GM21360 (cell line): ENCODE results near the gene PPP1R13B.

ENCODE experiments used
- ATAC-seq: cut with Tn5 transposase; IDR thresholded peaks from one replicate; pipeline ENCODE4 v1.9.1; 2021; ENCODE audit warnings: mild to moderate bottlenecking, moderate library complexity; ENCODE audit not compliant: unreplicated experiment

Gene PPP1R13B

DNA sequence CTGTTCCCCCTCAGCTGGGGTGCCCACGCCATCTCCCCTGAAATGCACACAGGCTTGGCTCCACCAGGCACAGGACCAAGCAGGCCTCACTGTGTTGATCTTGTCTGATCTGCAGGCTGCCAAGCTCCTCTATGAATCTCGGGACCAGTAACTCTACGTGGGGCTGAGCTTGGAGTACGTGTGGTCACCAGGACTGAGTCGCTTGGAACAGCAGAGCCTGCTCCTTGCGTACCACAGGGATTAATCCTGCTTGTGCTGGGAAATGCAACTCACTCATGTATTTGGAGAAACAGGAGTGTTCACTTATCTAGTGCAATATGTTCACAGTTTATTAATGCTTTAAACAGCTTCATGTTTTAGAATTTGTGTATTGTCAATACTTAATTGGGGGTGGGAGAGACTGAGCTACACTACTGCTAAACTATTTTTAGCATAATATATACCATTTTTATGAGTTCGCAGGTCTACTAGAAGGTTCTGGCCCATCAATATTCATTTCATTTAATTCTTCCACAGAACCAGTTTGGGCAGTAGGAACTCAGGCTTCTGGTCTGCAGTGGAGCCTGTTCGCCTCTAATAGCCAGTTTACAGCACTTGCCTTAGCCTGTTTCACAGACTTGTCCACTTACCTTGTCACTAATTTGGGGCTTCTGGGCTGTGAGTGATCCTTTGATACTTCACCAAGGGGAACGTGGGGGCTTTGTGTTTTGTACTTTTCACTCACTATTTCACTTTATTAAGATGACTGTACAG is 114.3 kb downstream of the PPP1R13B start:
- no peak for ATAC-seq

DNA sequence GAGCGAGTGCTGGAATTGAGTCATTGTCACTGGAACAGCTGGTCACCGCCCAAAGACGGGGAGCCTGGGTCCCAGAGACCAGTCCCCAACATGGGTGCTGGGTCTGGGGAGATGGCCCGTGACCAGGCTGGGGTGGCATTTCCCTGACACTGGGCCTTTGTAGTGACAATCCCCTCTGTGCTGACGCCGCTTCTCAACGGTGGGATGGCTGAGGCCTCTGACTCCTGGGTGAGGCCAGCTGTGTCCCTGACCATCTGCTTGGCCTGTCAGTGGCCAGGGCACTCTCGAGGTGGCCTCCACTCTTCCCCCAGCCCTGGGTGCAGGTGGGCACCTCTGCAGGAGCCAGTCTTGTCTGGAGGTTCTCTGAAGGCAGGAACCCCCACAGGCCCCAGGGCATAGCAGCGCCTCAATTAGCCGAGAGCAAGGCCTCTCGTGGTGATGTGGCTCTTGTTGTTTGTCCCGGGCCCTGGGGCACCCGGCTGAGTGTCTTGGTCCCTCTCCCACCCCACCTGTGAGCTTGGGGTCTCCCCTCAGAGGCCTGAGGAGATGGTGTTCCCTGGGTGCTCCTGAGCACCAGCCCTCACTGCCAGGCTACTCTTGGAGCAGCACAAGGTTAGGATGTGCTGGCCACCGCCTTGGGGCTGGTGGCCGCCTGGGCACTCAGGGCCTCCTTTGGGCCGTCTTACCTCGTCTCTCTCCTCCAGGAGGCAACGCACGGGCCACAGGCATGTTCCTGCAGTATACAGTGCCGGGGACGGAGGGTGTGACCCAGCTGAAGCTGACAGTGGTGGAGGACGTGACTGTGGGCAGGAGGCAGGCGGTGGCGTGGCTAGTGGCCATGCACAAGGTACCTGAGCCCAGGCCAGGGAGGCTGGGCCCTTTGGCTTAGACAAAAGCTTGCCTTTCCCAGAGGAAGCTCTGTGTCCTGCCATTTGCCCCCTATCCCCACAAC is 115.2 kb downstream of the PPP1R13B start:
- no peak for ATAC-seq

DNA sequence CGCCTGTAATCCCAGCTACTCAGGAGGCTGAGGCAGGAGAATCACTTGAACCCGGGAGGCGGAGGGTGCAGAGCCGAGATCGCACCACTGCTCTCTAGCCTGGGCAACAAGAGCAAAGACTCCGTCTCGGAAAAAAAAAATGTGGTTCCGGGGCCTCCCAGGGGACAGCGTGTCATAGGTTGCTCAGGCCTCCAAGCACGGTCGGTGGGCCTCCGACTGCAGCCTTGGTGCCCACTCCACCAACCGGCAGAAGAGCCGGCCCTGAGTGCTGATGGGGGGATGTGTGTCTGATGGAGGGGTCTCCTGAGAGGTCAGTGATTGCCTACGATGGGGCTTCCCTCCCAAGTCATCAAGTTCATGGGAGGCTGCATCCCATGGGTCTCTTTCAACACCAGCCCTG is 115.9 kb downstream of the PPP1R13B start:
- no peak for ATAC-seq

DNA sequence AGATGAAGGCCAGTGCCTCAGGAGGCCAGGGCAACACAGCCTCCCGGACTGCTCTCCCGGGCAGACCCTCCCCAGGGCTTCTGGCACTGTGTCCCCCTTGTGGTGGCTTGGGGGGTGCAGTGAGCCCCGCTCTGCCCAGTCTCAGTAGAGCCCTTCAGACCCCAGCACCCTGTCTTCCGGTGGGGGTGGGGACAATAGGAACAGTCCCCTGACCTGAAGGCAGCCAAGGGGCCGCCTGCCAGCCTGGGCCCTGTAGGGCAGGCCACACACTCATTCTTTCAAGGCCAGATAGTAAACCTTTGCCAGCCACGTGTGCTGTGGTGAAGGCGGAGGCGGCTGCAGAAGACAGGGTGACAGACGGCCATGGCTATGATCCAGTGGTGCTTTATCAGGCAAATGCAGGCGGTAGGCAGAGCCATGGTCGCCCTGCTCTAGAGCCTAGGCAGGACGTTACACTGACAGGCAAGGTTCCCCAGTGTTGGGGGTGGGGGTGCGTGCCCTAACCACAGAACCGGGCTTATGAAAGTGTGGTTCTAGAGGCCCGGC is 116.8 kb downstream of the PPP1R13B start:
- ATAC-seq = no peak

DNA sequence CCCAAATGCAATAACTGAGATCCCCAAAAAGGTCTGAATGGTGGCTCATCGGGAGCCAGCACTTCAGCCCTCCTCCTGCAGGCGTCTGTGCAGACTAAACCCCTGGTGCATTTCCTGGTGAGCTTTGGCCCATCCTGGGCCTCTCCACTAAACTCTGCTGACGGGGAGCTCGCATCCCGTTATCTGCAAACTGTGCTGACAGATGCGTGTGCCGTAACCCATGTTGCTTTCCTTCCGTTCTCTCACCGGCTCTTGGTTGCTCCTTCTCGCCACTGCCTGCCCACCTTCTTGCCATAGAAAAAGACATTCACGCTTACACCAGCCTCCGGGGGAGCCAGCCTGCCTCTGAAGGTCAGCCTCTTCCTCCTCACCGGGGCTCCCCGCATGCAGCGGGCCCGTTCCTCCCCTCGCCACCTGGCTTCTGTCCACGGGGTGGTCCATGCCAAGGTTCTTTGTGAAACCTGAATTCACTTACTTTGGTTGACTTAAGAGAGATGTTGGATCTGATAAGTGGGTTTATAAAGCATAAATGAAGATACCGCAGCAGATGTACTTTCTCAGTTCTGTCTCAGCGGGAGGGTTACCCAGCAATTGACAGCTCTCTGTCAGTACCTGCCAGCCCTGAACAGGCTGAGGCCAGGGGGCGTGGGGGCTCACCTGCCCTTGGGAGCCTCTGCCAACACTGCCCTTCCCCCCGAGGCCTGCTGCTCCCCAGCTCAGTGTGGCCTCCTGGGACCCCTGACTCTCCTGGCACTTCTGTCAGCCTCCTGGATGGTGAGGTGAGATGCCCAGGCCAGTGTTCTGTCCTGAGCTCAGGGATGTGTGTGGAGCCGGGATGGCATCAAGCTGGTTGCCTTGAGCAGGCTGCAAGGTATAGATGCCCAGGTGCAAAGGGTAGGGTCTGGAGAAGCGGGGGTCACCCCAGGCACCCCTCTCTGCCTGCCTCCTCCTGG is 117.6 kb downstream of the PPP1R13B start:
- no peak for ATAC-seq

DNA sequence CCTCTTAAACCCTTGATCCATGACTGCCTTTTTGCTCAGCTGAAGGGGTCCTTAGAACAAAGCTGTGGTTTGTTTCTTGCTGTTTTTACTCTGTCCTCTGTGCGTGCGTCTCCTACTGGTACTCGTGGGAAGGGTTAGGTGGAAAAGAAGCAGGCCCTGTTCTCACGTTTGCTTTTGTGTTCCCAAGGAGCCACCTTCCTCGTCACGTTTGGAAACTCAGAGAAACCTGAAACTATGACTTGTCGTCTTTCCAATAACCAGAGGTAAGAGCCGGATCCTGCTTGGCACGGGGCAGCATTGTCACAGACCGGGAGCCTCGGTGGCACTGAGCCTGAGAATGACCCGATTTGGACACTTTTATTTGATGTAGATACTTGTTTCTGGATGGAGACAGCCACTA is 118.7 kb downstream of the PPP1R13B start:
- ATAC-seq = no peak

DNA sequence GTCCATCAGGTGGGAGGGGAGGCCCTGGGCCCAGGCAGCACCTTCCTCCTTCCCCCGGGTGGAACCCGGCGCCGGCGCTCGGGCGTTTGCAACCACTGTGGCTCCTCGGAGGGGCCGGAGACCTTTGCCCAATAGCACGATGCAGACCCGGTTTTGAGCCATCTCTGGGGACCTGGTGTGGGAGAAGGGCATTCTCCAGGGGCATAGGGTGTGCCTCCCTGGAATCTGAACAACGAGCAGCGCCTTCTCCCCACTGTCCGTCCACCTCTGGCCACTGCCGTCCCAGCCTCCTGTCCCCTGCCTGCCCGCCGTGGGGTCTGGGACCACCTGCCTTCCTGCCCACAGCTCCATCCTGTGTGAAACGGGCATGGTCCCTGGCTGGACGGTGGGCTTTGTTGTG is 119.2 kb downstream of the PPP1R13B start:
- no peak for ATAC-seq

DNA sequence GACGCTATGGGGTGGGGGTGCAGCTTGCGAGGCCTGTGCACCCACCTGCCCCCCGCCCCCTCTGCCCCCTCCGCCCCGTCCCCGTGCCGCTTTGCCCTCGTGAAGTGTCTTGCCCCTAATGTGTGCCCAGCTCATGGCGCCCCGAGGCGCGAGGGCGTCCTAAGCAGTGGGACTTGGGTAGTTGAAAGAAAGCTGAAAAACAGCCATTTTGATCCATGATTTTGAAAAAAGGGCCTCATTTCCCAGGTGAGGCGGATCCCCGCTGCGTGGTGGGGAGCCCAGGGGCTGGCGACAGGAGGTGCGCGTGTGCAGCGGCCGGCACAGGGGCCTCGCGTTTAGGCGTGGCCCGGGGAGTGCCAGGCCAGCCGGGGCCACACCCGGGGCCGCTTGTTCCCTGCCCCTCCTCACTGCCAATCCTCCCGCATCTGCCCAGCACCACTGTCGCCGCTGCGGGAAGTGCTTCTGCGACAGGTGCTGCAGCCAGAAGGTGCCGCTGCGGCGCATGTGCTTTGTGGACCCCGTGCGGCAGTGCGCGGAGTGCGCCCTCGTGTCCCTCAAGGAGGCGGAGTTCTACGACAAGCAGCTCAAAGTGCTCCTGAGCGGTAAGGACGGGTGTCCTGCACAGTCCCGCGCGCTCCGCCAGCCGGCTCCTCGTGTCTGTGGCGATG is 119.9 kb downstream of the PPP1R13B start:
- ATAC-seq = no peak

DNA sequence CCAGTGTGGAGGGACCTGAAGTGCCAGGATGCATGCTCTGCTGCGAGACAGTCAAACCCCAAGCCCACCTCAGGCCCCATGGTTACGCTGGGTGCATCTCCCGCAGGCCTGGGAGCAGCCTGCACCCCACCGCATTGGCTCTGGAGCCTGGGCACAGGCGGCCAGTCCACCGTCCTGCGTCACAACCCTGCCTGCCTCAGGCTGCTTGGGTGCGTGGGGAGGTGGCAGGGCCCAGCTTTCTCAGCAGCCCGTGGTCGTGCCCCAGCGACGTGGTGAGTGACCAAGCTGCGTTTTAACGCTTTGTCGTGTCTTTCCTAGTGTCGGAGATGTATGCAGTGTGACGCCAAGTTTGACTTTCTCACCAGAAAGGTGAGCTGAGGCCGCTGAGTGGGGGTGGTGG is 120.9 kb downstream of the PPP1R13B start:
- ATAC-seq = no peak

DNA sequence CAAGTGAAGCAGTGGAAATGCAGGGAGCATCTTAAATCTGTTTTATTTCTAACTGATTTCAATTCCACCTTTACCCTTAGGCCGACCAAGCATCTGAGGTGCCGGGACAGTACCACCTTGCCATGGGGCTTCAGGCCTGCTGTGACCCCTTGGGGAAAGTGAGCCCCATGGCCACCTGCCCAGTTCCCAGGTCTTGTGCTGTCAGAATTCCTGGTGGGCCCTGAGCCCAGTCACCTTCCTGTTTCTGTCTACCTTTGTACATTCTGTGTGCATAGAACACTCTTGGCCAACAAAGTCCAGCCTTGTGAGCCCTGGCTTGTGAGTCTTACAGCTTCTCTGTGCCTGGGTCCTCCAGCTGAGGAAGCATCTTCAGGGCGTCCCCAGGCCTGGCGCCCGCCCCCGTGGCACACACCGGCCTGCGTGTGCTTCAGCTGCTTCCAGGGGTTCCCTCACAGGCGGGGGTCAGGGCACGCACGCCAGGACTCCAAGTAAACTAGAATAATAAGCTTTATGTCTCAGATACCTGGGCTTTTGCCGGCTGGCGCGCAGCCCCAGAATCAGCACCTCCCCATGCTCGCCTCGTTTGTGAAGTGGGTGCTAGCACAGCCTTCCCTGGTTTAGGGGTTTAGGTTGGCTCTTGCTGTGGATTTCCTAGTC is 121.5 kb downstream of the PPP1R13B start:
- ATAC-seq = no peak

DNA sequence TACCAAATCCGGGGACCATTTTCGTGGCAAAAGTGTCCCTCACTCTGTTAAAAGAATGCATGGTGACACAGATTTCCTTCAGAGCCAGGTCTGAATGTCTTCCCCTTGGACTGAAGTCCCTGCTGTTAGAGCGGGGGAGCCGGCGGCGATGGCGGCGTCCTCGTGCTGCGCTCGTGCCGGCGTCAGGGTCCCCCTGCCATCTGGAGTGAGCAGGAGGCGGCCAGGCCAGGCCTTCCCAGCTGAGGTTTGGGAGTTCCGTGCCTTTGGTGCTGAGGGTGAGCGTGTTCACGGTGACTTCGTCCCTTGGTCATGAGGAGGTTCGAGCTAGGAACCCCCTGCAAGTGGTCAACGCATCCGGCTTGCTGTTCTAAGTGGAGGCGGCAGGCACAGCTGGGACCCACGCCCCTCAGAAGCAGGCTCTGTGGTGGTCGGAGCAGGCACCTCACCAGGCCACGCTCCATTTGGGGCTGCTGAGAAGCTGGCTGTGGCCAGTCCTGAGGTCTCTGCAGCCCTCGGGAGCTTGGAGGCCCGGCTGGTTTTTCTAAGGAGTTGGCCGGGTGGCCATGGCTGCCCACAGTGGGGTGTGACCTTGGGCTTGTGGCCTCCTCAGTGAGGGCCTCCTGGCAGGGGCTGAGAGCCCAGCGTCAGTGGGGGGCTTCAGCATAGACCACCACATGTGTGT is 122.2 kb downstream of the PPP1R13B start:
- ATAC-seq = no peak

DNA sequence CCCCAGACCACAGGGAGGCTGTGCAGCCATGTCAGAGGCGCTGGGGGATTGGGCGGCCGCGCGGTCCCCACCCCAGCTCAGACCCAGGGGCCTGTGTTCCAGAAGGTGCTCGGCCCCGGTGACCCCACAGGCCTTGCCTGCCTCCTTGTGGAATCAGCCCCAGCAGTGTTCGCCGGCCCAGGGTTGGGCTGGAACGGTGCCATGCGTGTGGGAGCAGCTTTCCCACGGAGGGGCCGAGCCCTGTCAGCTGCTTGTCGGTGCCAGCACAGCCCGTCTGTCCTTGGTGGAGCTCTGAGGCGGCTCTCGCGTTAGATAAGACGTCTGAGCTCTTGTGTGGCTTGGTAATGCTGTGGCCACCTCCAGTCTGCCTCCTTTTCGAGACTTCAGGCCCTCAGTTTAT is 123.3 kb downstream of the PPP1R13B start:
- ATAC-seq = no peak

DNA sequence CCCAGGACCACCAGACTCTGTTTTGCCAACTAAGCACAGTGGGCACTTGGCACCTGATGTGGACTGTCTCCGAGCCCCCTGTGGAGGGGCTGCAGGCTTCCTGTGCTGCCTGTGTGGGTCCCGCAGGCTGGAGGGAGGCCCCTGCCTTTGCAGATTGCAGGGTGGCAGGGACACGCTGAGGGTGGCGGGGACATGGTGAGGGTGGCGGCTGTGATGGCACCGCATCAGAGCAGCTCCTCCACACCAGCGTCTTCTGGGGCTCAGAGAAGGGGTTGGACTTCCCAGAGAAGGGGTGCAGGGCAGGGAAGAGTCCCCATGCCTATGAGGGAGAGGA is 123.7 kb downstream of the PPP1R13B start:
- no peak for ATAC-seq

DNA sequence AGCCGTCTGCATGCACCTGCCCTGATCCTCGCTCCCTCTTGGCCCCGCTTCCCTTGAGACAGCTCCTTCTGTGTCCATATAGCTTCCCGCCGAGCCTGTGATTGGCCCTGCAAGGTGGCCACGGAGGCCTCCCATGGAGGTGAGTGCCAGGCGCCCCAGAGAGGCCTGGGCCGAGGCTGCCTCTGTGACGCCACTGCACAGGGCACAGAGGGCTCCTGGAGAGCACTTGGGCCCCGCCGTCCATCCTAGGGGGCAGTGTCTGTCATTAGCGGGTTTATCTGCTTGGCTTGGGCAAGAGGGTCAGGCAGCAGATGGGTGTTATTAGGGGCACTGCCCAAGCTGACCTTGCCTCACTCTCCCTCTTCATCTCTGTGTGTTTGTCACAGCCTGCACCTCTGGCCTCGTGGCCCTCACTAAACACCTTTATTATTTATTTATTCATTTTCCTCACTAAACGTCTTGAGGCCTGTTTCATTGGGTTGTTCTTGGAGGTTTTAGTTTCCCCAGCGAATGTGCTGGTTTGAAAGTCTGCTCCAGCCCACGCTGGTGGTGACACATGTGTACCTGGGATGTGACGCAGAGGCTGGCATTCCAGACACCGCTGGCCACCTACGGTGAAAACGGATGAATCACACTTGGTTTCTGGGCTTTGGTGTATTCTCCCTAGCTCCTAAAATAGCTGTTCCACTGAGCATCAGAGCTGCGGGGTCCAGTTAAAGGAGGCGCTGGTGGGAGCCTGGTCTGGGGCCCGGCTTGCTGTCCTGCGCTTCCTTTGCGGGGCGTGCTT is 125.8 kb downstream of the PPP1R13B start:
- no peak for ATAC-seq

DNA sequence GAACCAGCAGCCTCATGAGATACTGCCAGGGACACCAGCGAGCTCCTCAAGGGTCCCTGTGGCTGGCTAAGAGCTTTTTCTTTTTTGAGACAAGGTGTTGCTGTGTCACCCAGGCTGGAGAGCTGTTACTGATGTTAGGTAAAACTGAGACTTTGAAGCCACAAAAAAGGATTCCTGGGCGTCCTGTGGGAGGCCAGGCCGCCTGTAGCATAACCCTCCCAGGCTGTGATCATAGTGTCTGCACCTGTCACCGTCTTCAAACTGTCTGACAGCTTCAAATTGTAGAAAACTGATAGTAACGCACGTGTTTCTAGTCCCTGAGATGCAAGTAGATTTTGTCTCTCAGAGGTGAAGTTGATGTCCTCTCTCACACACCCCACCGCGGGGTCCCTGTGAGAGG is 127.6 kb downstream of the PPP1R13B start:
- no peak for ATAC-seq

DNA sequence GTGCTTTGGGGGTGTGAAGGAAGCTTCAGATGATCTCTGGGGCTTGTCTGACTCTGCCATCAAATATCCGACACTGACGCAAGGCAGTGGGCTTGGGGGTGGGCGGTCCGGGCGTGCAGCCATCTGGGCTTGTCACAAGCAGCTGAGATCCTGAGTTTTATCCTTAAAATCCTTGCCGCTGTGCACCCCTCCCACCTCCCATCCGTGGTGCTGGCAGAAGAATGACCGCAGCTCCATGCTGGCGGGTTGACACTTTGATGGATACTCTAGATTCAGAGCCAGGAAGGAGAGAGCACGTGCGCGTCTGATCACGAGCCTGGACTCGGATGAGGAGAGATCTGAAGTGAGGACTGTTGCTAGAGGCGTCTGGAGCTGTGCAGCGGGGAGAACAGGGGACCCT is 128.8 kb downstream of the PPP1R13B start:
- ATAC-seq = no peak

DNA sequence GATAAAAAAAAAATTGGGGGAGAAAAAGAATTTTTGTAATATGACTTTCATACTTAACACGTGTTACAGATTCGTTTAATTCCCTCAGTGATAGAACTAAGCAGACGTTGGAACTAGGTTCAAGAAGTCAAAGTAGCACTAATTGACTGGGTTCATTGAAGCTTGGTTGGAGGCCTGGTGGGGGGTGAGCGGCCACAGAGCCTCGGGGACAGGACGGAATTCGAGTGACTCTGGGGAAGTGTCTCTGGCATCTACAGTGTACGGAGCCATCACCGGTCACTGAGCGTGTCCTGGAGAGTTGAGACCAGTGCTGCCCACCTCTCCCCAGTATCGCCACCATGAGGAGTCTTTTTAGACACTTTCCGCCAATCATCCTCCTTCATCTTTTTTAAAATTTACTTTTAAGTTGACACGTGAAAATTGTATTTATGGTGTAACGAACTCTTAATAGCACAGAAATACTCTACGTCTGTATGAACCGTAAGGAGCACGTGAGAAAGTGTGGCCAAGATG is 130.4 kb downstream of the PPP1R13B start:
- ATAC-seq = no peak

DNA sequence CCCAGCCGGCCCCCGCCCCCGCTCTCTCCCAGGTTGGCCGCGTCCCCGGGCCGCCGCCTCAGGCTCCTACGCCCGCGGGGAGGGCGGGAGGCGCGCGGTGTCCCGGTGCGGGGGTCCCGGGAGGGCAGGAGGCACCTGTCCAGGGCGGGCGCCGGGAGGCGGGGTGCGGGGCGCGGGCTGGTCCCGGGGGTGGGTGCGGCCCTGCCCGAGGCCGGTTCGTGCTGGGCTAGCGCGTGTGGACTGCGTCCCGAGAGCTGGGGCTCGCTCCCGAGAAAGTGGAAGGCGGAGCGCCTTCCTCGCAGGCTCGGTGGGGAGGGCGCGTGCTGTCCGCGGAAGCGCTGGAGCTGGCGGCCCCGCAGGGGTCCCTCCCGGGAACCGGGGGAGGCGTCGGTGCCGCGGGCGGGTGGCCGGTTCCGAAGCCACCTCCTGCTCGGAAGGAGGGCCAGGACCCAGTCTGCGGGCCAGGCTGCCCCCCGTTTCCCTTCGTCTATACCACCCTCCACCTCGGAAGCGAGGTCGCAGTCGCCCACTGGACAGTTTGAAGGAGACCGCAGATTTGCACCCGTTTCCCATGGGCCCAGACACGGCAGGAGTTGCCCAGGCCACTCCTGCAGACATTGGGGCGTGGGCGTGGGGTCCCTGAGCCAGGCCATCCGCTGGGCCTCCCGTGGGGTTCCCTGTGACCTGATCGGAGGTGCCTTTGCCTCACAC is 131.1 kb downstream of the PPP1R13B start:
- peak; percentile 4 for ATAC-seq
